Common myeloid progenitor, CD34-positive (primary cell): ENCODE data around the gene SIGLEC6.
A peak's percentile ranks its signal among the peaks of the same experiment; 100 is the strongest.
"Not testable (repeated sequence)": the region's sequence is repeated elsewhere in the genome, so short reads cannot be mapped to it uniquely, and the experiment has no call there.

Experiments
- CTCF ChIA-PET: fragments of 350-600 bp; sonication (Branson Sonifier 250); formaldehyde crosslinking; loops from one replicate; lab custom pipeline; 2021; ENCODE audit warnings: antibody characterized with exemption; lab: Charles Lee
- POLR2A ChIA-PET: fragments of 350-600 bp; sonication (Branson Sonifier 250); formaldehyde crosslinking; loops from one replicate; lab custom pipeline; 2021; ENCODE audit warnings: antibody characterized with exemption; lab: Charles Lee
- DNase-seq, 3 donors: peaks; one replicate each; pipeline versions ENCODE4 v3.0.0 to v3.0.0-alpha.2; 2013
- H3K27ac ChIP-seq, 2 experiments: 1 replicate in 1 of 2; 2 replicates in 1 of 2; pipeline ENCODE4 v1.7.0; 2013; ENCODE audit warnings: inconsistent platforms in 2 of 2, low read length in 2 of 2, mild to moderate bottlenecking in 2 of 2, low read depth in 1 of 2, moderate library complexity in 1 of 2; ENCODE audit not compliant: severe bottlenecking in 2 of 2, insufficient read depth in 1 of 2, poor library complexity in 1 of 2
- H3K27me3 ChIP-seq, 5 experiments: replicated peaks in 2 of 5; 1 replicate in 3 of 5; 2 replicates in 2 of 5; pipeline versions ENCODE4 v1.6.1 to v1.7.0; 2013; ENCODE audit warnings: low read length in 4 of 5, mild to moderate bottlenecking in 2 of 5, moderate library complexity in 2 of 5, inconsistent platforms in 1 of 5; ENCODE audit not compliant: insufficient read depth in 5 of 5, control insufficient read depth in 4 of 5
- H3K36me3 ChIP-seq, 4 experiments: 1 replicate in 2 of 4; 2 replicates in 2 of 4; pipeline versions ENCODE4 v1.6.1 to v1.7.0; 2013; ENCODE audit warnings: low read length in 3 of 4, control low read depth in 1 of 4, mild to moderate bottlenecking in 1 of 4; ENCODE audit not compliant: control insufficient read depth in 4 of 4, insufficient read depth in 4 of 4
- H3K4me1 ChIP-seq, 4 experiments: 1 replicate in 3 of 4; 2 replicates in 1 of 4; pipeline versions ENCODE4 v1.6.1 to v1.7.1; 2013; ENCODE audit warnings: low read length in 3 of 4, mild to moderate bottlenecking in 3 of 4, control low read depth in 1 of 4, inconsistent platforms in 1 of 4, moderate library complexity in 1 of 4; ENCODE audit not compliant: control insufficient read depth in 4 of 4, insufficient read depth in 4 of 4; ENCODE audit errors: control extremely low read depth in 1 of 4
- H3K4me3 ChIP-seq, 7 experiments: 1 replicate in 4 of 7; 2 replicates in 3 of 7; pipeline versions ENCODE4 v1.5.1 to v1.7.0; 2013; ENCODE audit warnings: mild to moderate bottlenecking in 7 of 7, low read length in 6 of 7, moderate library complexity in 6 of 7, inconsistent platforms in 2 of 7, low read depth in 2 of 7, control low read depth in 1 of 7; ENCODE audit not compliant: insufficient read depth in 4 of 7, control insufficient read depth in 1 of 7; ENCODE audit errors: extremely low read depth in 1 of 7
- H3K9me3 ChIP-seq, 5 experiments: 1 replicate in 4 of 5; 2 replicates in 1 of 5; pipeline versions ENCODE4 v1.6.1 to v1.7.1; 2013; ENCODE audit warnings: low read length in 4 of 5, mild to moderate bottlenecking in 2 of 5, inconsistent platforms in 1 of 5, low read depth in 1 of 5, moderate library complexity in 1 of 5; ENCODE audit not compliant: control insufficient read depth in 4 of 5, insufficient read depth in 2 of 5; ENCODE audit errors: control extremely low read depth in 1 of 5
- WGBS: methylation state at CpG from one replicate; pipeline ENCODE4 v1.1.5; 2013; ENCODE audit not compliant: insufficient coverage; 5-methylcytosine and 5-hydroxymethylcytosine counted together

SIGLEC6 gene

GRCh38 chr19:51507192-51507591, 24.3 kb downstream of the SIGLEC6 start:
- ChIA-PET POLR2A (no interaction called here), CTCF (interaction anchor here (0.9 to 7.9 kb wide), 7 partner anchors 9 to 150 kb away, joined by 3 to 45 read pairs (median 5); no protein-coding TSS in a partner anchor)
- H3K27ac ChIP-seq = peak overlapping the region in 1 of 2 experiments; percentile 62
- H3K27me3 ChIP-seq = peaks cover 0 to 3% (median 0%) of the 10 kb centered on the region in 5 experiments
- no peaks in the 10 kb centered on the region for H3K36me3 ChIP-seq
- peaks cover 0 to 11% (median 2%) of the 10 kb centered on the region in 5 experiments for H3K9me3 ChIP-seq
- 95% methylated on average over 2 of the region's 3 CpGs for WGBS
- no peak overlapping the region for H3K4me3 ChIP-seq
- peaks cover 1 to 32% (median 26%) of the 10 kb centered on the region in 4 experiments for H3K4me1 ChIP-seq
- no peak for DNase-seq

DNA sequence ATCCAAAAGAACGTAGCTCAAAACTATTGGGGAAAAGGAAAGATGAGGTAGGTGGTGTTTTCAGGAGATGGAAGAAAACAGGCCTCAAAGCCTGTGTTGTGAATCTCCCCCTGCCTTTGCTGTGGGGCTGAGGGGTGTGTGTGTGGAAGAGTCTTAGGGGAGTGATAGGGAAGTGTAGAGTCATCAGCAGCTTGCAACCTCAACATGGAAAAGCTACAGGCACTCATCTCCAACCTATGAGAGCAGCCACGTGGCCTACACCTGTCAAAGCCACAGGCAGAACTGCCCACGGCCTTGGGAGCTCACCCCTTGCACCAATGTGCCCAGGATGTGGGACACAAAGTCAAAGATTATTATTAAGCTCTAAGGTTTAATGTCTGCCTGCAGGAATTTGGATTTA, 25.6 kb downstream of the SIGLEC6 start:
- ChIA-PET POLR2A (no interaction called here), CTCF (interaction anchor here (0.6 to 7.9 kb wide), 4 partner anchors 10 to 155 kb away, joined by 3 to 45 read pairs (median 6); no protein-coding TSS in a partner anchor)
- 89% methylated on average over 3 of the region's 3 CpGs for WGBS
- no peak overlapping the region for H3K4me3 ChIP-seq
- no peaks in the 10 kb centered on the region for H3K36me3 ChIP-seq
- peaks cover 1 to 45% (median 39%) of the 10 kb centered on the region in 4 experiments for H3K4me1 ChIP-seq
- peaks cover 0 to 11% (median 2%) of the 10 kb centered on the region in 5 experiments for H3K9me3 ChIP-seq
- peaks cover 0 to 3% (median 0%) of the 10 kb centered on the region in 5 experiments for H3K27me3 ChIP-seq
- no peak for DNase-seq
- H3K27ac ChIP-seq = no peak overlapping the region

DNA sequence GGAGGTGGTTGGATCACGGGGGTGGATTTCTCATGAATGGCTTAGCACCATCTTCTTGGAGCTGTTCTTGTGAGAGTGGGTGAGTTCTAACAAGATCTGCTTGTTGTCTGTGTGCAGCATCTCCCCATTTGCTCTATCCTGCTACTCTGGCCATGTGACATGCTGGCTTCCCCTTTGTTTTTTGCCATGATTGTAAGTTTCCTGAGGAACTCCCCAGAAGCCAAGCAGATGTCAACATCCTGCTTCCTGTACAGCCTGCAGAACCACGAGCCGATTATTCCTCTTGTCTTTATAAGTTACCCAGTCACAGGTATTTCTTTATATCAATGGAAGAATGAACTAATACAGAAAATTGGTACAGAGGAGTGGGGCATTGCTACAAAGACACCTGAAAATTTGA, 27.6 kb downstream of the SIGLEC6 start:
- WGBS = no CpG with 5 or more reads among the region's 3 CpGs
- ChIA-PET CTCF (interaction anchor here (1.1 to 7.9 kb wide), 5 partner anchors 12 to 134 kb away, joined by 3 to 45 read pairs (median 3); no protein-coding TSS in a partner anchor), POLR2A (interaction anchor here (0.6 kb wide), 1 partner anchor 1226 kb away, joined by 4 read pairs; no protein-coding TSS in a partner anchor)
- no peak overlapping the region for H3K4me3 ChIP-seq
- peaks cover 0 to 11% (median 2%) of the 10 kb centered on the region in 5 experiments for H3K9me3 ChIP-seq
- no peaks in the 10 kb centered on the region for H3K36me3 ChIP-seq
- H3K27ac ChIP-seq = no peak overlapping the region
- no peaks in the 10 kb centered on the region for H3K27me3 ChIP-seq
- H3K4me1 ChIP-seq = peaks cover 1 to 49% (median 43%) of the 10 kb centered on the region in 4 experiments
- no peak for DNase-seq

GRCh38 chr19:51503286-51503817, 28.1 kb downstream of the SIGLEC6 start:
- H3K4me1 ChIP-seq = peaks cover 1 to 46% (median 41%) of the 10 kb centered on the region in 4 experiments
- ChIA-PET CTCF (interaction anchor here (1.2 to 7.9 kb wide), 3 partner anchors 13 to 106 kb away, joined by 3 to 45 read pairs (median 8); no protein-coding TSS in a partner anchor), POLR2A (interaction anchor here (0.6 kb wide), 1 partner anchor 1225 kb away, joined by 4 read pairs; no protein-coding TSS in a partner anchor)
- peaks cover 0 to 11% (median 2%) of the 10 kb centered on the region in 5 experiments for H3K9me3 ChIP-seq
- 0% methylated on average over 1 of the region's 5 CpGs for WGBS
- no peaks in the 10 kb centered on the region for H3K27me3 ChIP-seq
- DNase-seq = peak in 2 of 3 donors; percentile 51 to 55
- no peaks in the 10 kb centered on the region for H3K36me3 ChIP-seq
- peak overlapping the region in 1 of 7 experiments; percentile 5 for H3K4me3 ChIP-seq
- no peak overlapping the region for H3K27ac ChIP-seq

GRCh38 chr19:51501594-51502263, 29.7 kb downstream of the SIGLEC6 start, which contains the start of gene SIGLEC12:
TSS of gene SIGLEC12 (minus strand) at chr19:51501800. CDS start at chr19:51501733, 67 bp downstream.
- ChIA-PET CTCF (interaction anchor here (7.9 kb wide), 1 partner anchor 14 kb away, joined by 45 read pairs; no protein-coding TSS in a partner anchor), POLR2A (no interaction called here)
- H3K27ac ChIP-seq = no peak within 1 kb of the TSS
- DNase-seq = peak; percentile 48 to 74 (median 67)
- 28% methylated on average over 4 of the region's 12 CpGs for WGBS
- peaks cover 0 to 8% (median 2%) of the 10 kb centered on the region in 5 experiments for H3K9me3 ChIP-seq
- H3K36me3 ChIP-seq = no peaks in the 10 kb centered on the region
- peaks cover 0 to 37% (median 34%) of the 10 kb centered on the region in 4 experiments for H3K4me1 ChIP-seq
- H3K4me3 ChIP-seq = peak within 1 kb of the TSS in 4 of 7 experiments; percentile 13 to 44 (median 42)
- H3K27me3 ChIP-seq = no peaks in the 10 kb centered on the region

GRCh38 chr19:51500931-51501330, 30.5 kb downstream of the SIGLEC6 start:
- H3K27ac ChIP-seq, H3K27me3 ChIP-seq, H3K9me3 ChIP-seq, DNase-seq, POLR2A ChIA-PET, H3K36me3 ChIP-seq: not testable (repeated sequence)
- WGBS = 42% methylated on average over 2 of the region's 8 CpGs
- CTCF ChIA-PET = interaction anchor here (1.1 kb wide), 1 partner anchor 14 kb away, joined by 3 read pairs; no protein-coding TSS in a partner anchor
- peak overlapping the region in 1 of 7 experiments; percentile 44 for H3K4me3 ChIP-seq
- H3K4me1 ChIP-seq = peaks cover 0 to 37% (median 34%) of the 10 kb centered on the region in 4 experiments
